ENCODE measurements around the gene CCDC187.
A peak's percentile ranks its signal among the peaks of the same experiment; 100 is the strongest.

CCDC187 gene

GRCh38 chr9:136343121-136343883 lies 39.4 kb upstream of the CCDC187 start:
- peak overlapping the region; percentile 35 for H3K4me2 ChIP-seq (ENCODE audit: low read length)
- H4K20me1 ChIP-seq (ENCODE audit: control insufficient read depth, insufficient read depth, low read depth, low read length), result no peaks in the 10 kb centered on the region
- no peak overlapping the region for H3K4me3 ChIP-seq (ENCODE audit: low read length)

DNA sequence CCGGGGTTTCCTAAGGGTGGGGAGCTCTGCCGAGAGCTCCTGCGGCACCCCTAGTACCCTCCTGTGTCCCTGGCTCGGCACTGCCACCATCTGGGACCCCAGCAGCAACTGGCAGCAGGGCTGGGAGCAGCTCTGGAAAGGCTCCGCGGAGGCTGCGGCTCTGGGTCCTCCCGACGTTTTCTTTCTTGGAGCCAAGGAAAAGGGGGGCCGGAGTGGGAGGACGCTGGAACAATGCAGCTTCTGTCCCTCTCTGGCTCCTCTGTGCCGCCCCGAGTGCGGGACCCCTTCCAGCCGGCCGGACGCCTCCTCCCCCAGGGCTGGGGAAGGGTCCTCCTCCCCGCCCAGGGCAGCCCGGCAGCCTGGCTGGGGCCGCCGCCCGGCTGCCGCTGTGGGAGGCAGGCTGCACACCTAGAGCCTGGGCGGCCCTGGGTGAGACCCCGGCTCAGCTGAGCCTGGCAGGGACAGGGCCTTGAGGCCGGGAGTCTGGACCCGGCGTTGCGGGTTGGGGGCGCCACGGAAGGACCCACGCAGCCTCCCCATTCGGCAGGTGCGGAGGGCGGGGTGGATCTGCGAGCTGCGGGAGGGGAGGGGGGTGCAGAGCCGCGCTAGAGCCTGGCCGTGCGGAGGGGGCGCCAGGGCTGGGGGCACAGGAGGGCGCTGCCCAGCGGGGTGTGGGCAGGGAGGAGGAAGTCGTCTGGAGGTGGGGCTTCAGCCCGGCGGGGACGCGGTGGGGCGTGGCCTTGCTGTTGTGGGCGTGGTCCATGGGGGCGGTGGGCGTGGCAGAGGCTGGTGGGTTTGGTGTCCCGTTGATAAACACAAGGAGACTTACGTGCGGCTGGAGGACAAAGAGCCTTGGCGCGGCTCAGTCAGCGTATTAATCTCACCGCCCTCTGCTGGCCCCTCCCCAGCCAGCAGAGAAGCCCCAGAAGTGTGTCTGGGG lies 38.6 kb upstream of the CCDC187 start:
- Histone ChIP-seq H3K27me3 (ENCODE audit: control insufficient read depth, low read length) (no peaks in the 10 kb centered on the region), H3F3A (ENCODE audit: control insufficient read depth, insufficient read depth) (no peaks in the 10 kb centered on the region), H3K36me3 (ENCODE audit: control insufficient read depth, low read length) (no peaks in the 10 kb centered on the region), H3K9me3 (ENCODE audit: control insufficient read depth, insufficient read depth, low read length) (no peaks in the 10 kb centered on the region), H3K27ac (ENCODE audit: low read depth, low read length) (no peak overlapping the region), H4K20me1 (ENCODE audit: control insufficient read depth, insufficient read depth, low read depth, low read length) (no peaks in the 10 kb centered on the region), H3K79me2 (ENCODE audit: control insufficient read depth, low read length) (no peaks in the 10 kb centered on the region), H3K4me1 (ENCODE audit: control insufficient read depth, low read length) (peaks cover 9% of the 10 kb centered on the region; the same call in 1 of the 2 replicates), H3K4me3 (ENCODE audit: low read length) (no peak overlapping the region), H3K4me2 (ENCODE audit: low read length) (peak overlapping the region; percentile 35), H3K9me2 (replicated peaks; ENCODE audit: control insufficient read depth, low read length) (no peaks in the 10 kb centered on the region)
- no peak for TF ChIP-seq CTCF (IDR thresholded peaks at IDR 0.05; ENCODE audit: low read depth, low read length, poor library complexity, severe bottlenecking)
- no peak for TF ChIP-seq EZH2phosphoT487 (IDR thresholded peaks at IDR 0.05; ENCODE audit: borderline replicate concordance, low read length)

More at GRCh38 chr9:136343121-136343883, 39.4 kb upstream of the CCDC187 start:
- Histone ChIP-seq H3K36me3 (ENCODE audit: control insufficient read depth, low read length) (no peaks in the 10 kb centered on the region), H3K9me3 (ENCODE audit: control insufficient read depth, insufficient read depth, low read length) (no peaks in the 10 kb centered on the region), H3K27me3 (ENCODE audit: control insufficient read depth, low read length) (no peaks in the 10 kb centered on the region), H3K27ac (ENCODE audit: low read depth, low read length) (no peak overlapping the region), H3K9me2 (replicated peaks; ENCODE audit: control insufficient read depth, low read length) (no peaks in the 10 kb centered on the region), H3K4me1 (ENCODE audit: control insufficient read depth, low read length) (peaks cover 9% of the 10 kb centered on the region; the same call in 1 of the 2 replicates), H3F3A (ENCODE audit: control insufficient read depth, insufficient read depth) (no peaks in the 10 kb centered on the region), H3K79me2 (ENCODE audit: control insufficient read depth, low read length) (no peaks in the 10 kb centered on the region)
- no peak for TF ChIP-seq EZH2phosphoT487 (IDR thresholded peaks at IDR 0.05; ENCODE audit: borderline replicate concordance, low read length)
- TF ChIP-seq CTCF (IDR thresholded peaks at IDR 0.05; ENCODE audit: low read depth, low read length, poor library complexity, severe bottlenecking), result no peak

DNA sequence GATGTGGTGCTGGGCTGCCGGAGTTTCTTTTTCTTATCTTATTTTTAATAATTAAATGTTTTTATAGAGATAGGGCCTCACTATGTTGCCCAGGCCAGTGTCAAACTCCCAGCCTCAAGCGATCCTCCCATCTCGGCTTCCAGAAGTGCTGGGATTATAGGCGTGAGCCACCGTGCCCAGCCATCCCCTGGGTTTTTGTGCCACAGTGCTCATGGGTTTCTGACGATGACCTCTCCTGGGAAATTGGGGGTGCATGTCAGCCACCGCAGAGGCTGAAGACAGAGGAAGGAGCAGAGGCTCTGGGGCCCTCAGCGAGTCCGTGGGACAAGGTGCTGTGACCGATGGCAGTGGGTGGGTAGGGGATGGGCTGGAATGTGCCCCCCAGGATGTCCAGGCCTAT lies 37.9 kb upstream of the CCDC187 start:
- H3K27ac ChIP-seq (ENCODE audit: low read depth, low read length), result no peak overlapping the region
- H4K20me1 ChIP-seq (ENCODE audit: control insufficient read depth, insufficient read depth, low read depth, low read length), result no peaks in the 10 kb centered on the region
- no peak overlapping the region for H3K4me2 ChIP-seq (ENCODE audit: low read length)
- H3F3A ChIP-seq (ENCODE audit: control insufficient read depth, insufficient read depth), result no peaks in the 10 kb centered on the region
- H3K36me3 ChIP-seq (ENCODE audit: control insufficient read depth, low read length), result no peaks in the 10 kb centered on the region
- H3K27me3 ChIP-seq (ENCODE audit: control insufficient read depth, low read length), result no peaks in the 10 kb centered on the region
- TF ChIP-seq CTCF (IDR thresholded peaks at IDR 0.05; ENCODE audit: low read depth, low read length, poor library complexity, severe bottlenecking) (no peak), EZH2phosphoT487 (IDR thresholded peaks at IDR 0.05; ENCODE audit: borderline replicate concordance, low read length) (no peak)
- H3K79me2 ChIP-seq (ENCODE audit: control insufficient read depth, low read length), result no peaks in the 10 kb centered on the region
- H3K4me1 ChIP-seq (ENCODE audit: control insufficient read depth, low read length), result peaks cover 9% of the 10 kb centered on the region; the same call in 1 of the 2 replicates
- no peaks in the 10 kb centered on the region for H3K9me3 ChIP-seq (ENCODE audit: control insufficient read depth, insufficient read depth, low read length)
- H3K4me3 ChIP-seq (ENCODE audit: low read length), result no peak overlapping the region
- no peaks in the 10 kb centered on the region for H3K9me2 ChIP-seq (replicated peaks; ENCODE audit: control insufficient read depth, low read length)
